ENCODE measurements around the gene STRIT1.
"Not testable (repeated sequence)": the region's sequence is repeated elsewhere in the genome, so short reads cannot be mapped to it uniquely, and the experiment has no call there.

Gene STRIT1

GRCh38 chr3:155312781-155313180, 19.3 kb upstream of the STRIT1 start:
- DNase-seq = no peak

DNA sequence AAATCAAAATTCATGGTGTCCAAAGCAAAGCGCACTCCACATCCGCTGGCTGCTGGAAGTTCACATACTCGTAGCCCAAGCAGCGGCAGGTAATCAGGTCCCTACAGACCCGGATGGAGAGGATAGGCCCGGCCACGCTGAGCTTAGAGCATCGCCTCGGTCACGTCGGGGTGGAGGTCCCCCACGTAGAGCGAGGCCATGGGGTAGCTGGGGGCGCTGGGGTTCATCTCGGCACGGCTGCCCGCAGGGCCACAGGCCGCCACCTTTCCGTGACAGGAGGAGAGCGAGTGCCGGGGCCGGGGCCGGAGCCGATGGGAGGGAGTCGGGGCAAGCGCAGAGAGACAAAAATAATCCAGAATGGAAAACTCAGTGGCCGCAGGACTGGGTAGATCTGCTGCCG, 16.1 kb upstream of the STRIT1 start:
- DNase-seq = no peak

- no peak for DNase-seq
Measured at GRCh38 chr3:155308831-155309230, 15.3 kb upstream of the STRIT1 start.

- no peak for DNase-seq
Measured at GRCh38 chr3:155307183-155307582, 13.7 kb upstream of the STRIT1 start.

GRCh38 chr3:155304394-155304793, 10.9 kb upstream of the STRIT1 start:
- DNase-seq = no peak

DNA sequence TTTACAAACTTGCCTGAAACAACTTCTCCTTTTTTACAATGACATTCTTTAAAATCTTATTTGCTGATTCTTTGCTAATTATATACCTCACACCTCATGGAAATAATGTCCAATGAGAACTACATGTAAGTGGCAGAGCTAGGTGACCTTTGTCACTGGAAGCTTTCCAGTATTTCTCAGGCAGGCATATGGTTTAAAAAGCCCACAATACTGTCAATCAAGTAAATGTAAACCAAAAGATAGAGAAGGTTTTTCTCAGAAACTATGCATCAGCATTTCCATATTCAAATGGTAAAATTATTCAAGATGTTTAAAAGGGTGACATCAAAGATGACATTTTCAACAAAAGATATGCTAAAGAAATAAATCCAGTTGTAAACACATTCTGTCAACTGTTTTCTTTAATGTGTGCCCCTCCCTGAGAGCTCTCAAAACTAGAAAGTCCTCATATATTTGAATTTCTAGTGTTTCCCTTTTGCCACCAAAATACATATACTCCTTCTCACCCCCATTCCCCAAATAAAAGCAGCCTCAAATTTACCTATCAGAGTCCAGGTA, 10.1 kb upstream of the STRIT1 start:
- no peak for DNase-seq

DNA sequence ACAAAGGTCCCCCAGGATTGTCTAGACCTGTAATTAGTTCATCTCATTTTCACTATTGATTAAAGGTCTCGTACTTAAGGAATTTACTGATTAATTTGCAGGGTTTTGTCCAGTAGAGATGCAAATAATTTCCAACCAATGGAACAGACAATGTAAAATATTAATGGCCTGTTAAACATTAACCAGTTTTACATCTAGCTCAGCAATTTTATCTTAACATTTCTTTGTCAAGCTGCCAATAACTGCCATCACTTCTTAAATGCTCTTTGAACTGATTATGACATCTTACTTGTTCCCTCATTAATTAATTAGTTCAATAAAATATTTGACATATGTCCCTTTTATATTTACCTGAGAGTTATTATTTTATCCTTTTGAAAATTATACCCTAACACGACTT, 9.4 kb upstream of the STRIT1 start:
- DNase-seq = no peak

DNA sequence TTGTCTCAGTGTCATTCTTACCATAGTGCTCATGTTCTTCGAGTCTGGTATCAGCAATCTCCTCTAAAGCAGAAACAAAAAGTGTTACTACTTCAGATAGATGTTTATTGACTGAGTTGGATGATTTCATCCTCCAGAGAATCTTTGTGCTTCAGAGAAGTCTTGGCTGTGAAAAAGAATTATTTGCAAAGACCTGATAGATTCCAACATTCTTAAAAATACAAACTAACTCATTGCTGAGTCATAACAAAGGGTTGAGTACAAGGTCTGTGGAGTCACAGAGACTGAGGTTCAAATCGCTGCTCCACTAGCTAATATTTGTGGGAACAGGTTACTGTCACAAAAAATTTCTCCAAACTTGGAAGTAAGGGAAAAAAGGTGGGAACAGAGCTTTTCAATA, 9.0 kb upstream of the STRIT1 start:
- no peak for DNase-seq

DNA sequence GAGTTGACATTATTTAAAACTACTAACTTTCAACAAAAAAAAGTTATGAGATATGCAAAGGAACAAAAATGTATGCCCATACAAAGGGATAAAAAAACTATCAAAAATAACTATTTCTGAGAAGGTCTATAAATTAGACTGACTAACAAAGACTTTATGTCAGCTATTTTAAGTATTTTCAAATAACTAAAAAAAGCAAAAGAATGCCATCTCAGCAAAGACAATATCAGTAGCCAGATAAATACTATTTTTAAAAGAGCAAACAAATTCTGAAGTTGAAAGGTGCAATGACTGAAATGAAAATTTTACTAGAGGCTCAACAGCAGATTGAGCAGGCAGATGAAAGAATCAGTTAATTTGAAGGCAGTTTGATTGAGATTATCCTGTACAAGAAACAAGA, 3.6 kb upstream of the STRIT1 start:
- DNase-seq = no peak

DNA sequence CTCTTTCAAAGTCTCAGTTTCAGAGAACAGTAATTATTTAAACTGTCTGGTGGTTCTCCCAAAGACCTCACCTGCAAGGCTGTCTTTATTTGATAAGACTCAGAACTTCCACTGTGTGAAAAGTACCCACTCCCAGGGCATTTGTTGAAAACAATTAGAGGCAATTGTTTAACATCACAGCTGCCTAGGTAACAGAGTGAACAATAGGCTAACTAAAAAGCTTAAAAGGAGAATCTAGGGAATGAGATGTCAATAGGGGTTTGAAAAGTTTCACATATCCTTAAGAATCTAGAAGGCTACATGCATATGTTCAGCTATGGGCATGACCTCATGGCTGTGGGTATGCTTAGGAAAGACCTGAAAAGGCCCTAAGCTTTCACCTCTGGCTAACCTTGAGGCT, 2.9 kb upstream of the STRIT1 start:
- no peak for DNase-seq

DNA sequence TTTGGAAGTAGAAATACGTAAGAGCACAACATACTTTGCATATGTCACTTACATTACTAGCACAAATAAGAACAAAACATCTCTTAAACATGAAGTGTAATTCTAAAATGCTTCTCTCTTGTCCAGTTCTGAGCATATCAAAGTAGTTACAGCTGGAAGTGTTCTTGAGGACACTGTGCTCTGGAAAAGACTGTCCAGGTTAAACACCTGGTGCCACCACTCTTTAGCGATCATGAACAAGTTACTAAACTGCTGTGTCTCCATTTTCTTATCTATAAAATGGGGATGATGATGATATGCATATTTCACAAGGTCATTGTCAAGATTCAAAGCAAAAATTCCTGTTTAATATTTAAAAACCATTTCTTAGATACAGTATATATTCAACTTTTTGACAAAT, 790 bp downstream of the STRIT1 start:
- DNase-seq = no peak

DNA sequence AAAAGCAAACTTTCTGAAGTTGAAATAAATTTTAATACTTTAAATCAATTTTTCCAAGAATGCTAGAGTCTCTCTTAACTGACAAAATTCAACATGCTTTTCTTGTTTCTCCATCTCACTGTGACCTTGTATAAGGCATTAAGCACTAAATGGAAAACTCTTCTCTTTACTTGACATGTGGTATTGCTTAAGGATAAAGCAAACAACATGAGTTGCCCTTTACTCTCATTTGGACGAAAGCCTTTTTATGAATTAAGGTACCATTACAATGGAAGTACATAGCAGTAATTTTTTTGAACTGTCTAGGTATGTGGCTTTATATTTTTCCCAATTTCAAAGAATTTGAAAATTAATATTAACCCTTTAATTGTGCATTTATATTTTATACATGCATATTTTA, 1.4 kb downstream of the STRIT1 start:
- DNase-seq = no peak

DNA sequence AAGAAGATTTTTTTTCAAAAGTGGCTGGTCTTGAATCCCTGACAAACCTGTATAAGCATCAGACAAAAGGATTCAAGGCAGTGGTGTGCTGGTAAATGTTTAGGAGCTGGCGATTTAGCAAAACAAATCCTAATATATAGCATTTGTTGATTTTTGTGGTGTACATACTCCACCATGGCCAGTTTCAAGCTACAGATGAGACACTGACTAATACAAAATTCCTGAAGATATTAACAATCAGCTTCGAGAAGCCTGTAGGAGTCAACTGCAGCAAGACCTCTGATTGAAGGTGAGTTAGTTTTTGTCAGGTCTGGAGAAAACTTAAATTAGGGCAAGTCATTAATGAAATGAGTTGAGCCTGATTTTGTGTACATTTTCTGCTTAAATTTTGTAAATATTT, 6.7 kb downstream of the STRIT1 start:
- DNase-seq = no peak

GRCh38 chr3:155285936-155286335, 7.5 kb downstream of the STRIT1 start:
- DNase-seq = no peak

- no peak for DNase-seq
Measured at GRCh38 chr3:155283092-155284056, 10.1 kb downstream of the STRIT1 start.

GRCh38 chr3:155282385-155283091, 10.9 kb downstream of the STRIT1 start:
- DNase-seq = no peak

- DNase-seq = no peak
Measured at GRCh38 chr3:155281912-155282311, 11.6 kb downstream of the STRIT1 start.

DNA sequence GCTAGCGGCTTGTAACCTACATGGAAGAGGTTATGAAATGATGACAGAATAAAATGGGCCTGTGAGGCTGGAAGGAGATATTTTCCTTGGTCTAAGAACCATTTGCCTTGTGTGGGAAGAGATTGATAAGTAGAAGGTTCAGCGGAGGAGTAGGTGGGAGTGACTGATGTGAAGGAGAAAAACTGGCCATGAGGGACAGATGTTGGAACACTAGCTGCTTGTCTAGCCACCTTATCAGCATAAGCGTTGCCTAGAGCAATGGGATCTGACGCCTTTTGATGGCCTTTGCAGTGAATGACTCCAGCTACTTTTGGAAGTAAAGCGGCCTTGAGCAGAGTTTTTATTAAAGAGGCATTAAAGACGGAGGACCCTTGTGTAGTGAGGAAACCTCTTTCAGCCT, 17.4 kb downstream of the STRIT1 start:
- not testable (repeated sequence) for DNase-seq

DNA sequence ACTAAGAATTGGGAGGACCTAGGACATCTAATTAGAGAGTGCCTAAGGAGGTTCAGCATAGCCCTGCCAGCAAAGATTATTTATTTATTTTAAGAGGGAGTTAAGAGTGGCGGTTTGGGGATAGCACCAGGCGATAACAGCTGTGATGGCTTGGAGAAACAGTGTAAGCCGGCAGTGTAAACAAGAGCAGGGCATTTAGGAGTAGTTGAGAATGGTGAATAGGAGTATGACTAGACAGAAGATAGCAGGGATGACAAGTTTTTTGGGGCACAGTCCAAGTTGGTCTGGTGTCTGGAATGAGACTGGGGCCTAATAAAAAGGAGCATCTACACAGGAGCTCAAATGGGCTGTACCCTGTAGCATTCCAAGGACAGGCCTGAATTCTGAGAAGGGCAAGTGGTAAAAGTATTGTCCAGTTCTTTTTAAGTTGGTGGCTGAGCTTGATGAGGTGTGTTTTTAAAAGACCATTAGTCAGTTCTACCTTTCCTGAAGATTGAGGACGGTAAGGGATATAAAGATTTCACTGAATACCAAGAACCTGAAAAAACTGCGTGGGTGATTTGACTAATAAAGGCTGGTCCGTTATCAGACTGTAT, 18.2 kb downstream of the STRIT1 start:
- DNase-seq = not testable (repeated sequence)

DNA sequence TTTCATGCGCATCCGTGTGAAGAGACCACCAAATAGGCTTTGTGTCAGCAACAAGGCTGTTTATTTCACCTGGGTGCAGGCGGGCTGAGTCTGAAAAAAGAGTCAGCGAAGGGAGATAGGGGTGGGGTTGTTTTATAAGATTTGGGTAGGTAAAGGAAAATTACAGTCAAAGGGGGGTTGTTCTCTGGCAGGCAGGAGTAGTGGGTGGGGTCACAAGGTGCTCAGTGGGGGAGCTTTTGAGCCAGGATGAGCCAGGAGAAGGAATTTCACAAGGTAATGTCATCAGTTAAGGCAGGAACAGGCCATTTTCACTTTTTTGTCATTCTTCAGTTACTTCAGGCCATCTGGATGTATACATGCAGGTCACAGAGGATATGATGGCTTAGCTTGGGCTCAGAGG, 19.0 kb downstream of the STRIT1 start:
- not testable (repeated sequence) for DNase-seq

GRCh38 chr3:155271343-155271613, 22.2 kb downstream of the STRIT1 start:
- DNase-seq = no peak

GRCh38 chr3:155270485-155271342, 22.8 kb downstream of the STRIT1 start:
- DNase-seq = no peak

- no peak for DNase-seq
Measured at GRCh38 chr3:155270063-155270462, 23.4 kb downstream of the STRIT1 start.

Measured in NCI-H2081 (cell line).